Suprapubic skin (tissue), 4 donors: ENCODE results near the gene SCAI. TPM values are rescaled to one million over a fixed set of nuclear protein-coding genes. Genes with fewer than 3 reads are reported as not detected.

Experiments
- DNase-seq, 2 donors: peaks; one replicate each; pipeline ENCODE4 v3.0.0-alpha.2; 2019; ENCODE audit warnings: low spot score in 2 of 2
- H3K27ac ChIP-seq: fragments of 200-600 bp; sonication (generic); one replicate; pipeline ENCODE4 v1.5.1; 2019
- H3K27me3 ChIP-seq: fragments of 200-600 bp; sonication (generic); one replicate; pipeline ENCODE4 v1.5.1; 2019
- H3K36me3 ChIP-seq: fragments of 200-600 bp; sonication (generic); one replicate; pipeline ENCODE4 v1.5.1; 2019
- H3K4me1 ChIP-seq: fragments of 200-600 bp; sonication (generic); one replicate; pipeline ENCODE4 v1.5.1; 2019
- H3K4me3 ChIP-seq: fragments of 200-600 bp; sonication (generic); one replicate; pipeline ENCODE4 v1.5.1; 2019; ENCODE audit warnings: mild to moderate bottlenecking
- H3K9me3 ChIP-seq: fragments of 200-600 bp; sonication (generic); one replicate; pipeline ENCODE4 v1.5.1; 2019
- CTCF ChIP-seq, 2 donors: fragments of 200-600 bp in 1 of 2; fragments of 450-650 bp in 1 of 2; sonication (generic) in 1 of 2; IDR thresholded peaks; one replicate each; pipeline ENCODE4 v1.5.1; 2016 to 2019; ENCODE audit warnings: antibody characterized with exemption in 2 of 2, mild to moderate bottlenecking in 1 of 2, moderate library complexity in 1 of 2
- EP300 ChIP-seq: sonication (generic); formaldehyde crosslinking; IDR thresholded peaks from one replicate; pipeline ENCODE4 v1.6.1; 2017; ENCODE audit warnings: antibody characterized with exemption
- POLR2A ChIP-seq, 2 donors: fragments of 450-650 bp; IDR thresholded peaks; one replicate each; pipeline ENCODE4 v1.6.1; 2017; ENCODE audit warnings: antibody characterized with exemption in 2 of 2, mild to moderate bottlenecking in 2 of 2, moderate library complexity in 2 of 2
- POLR2AphosphoS5 ChIP-seq, 3 donors: sonication (generic); formaldehyde crosslinking; IDR thresholded peaks; one replicate each; pipeline ENCODE4 v1.6.1; 2017; ENCODE audit warnings: antibody characterized with exemption in 3 of 3
- WGBS: methylation state at CpG from one replicate; pipeline ENCODE4 v1.1.5; 2018; 5-methylcytosine and 5-hydroxymethylcytosine counted together
- total RNA-seq, 4 donors: library from RNA; depleted of rRNA; stranded (reverse); fragments of >200 nt; gene quantifications; one replicate each; pipeline ENCODE4 v1.1.0, GENCODE V29; 2016

Gene SCAI
- total RNA-seq, 4 donors from 2014 or later = 5.9 to 38.1 (median 10.2) TPM

GRCh38 chr9:125074976-125075375, 68.4 kb downstream of the SCAI start:
- no peak for TF ChIP-seq EP300
- no peak for TF ChIP-seq POLR2A (IDR thresholded peaks at IDR 0.05)
- no peak for TF ChIP-seq POLR2AphosphoS5 (IDR thresholded peaks at IDR 0.05)
- no peak for TF ChIP-seq CTCF (IDR thresholded peaks at IDR 0.05)
- DNase-seq = no peak
- Histone ChIP-seq H3K4me1 (no peaks in the 10 kb centered on the region), H3K4me3 (no peak overlapping the region), H3K27ac (no peak overlapping the region), H3K9me3 (no peaks in the 10 kb centered on the region), H3K36me3 (no peaks in the 10 kb centered on the region), H3K27me3 (no peaks in the 10 kb centered on the region)
- 86% methylated on average over 2 of the region's 2 CpGs for WGBS

- TF ChIP-seq EP300 (no peak), POLR2AphosphoS5 (IDR thresholded peaks at IDR 0.05) (no peak), POLR2A (IDR thresholded peaks at IDR 0.05) (no peak), CTCF (IDR thresholded peaks at IDR 0.05) (no peak)
- H3K4me1 ChIP-seq = peaks cover 8% of the 10 kb centered on the region
- 30% methylated on average over 10 of the region's 10 CpGs for WGBS
- no peaks in the 10 kb centered on the region for H3K9me3 ChIP-seq
- H3K27ac ChIP-seq = no peak overlapping the region
- H3K4me3 ChIP-seq = no peak overlapping the region
- H3K27me3 ChIP-seq = no peaks in the 10 kb centered on the region
- no peaks in the 10 kb centered on the region for H3K36me3 ChIP-seq
- no peak for DNase-seq
These were observed 76.3 kb downstream of the SCAI start for GRCh38 chr9:125066839-125067619.

GRCh38 chr9:125061391-125061790, 81.9 kb downstream of the SCAI start:
- 92% methylated on average over 3 of the region's 3 CpGs for WGBS

GRCh38 chr9:125049212-125050049, 93.9 kb downstream of the SCAI start:
- Histone ChIP-seq H3K27me3 (no peaks in the 10 kb centered on the region), H3K27ac (no peak overlapping the region), H3K36me3 (peaks cover 17% of the 10 kb centered on the region), H3K4me1 (no peaks in the 10 kb centered on the region), H3K9me3 (no peaks in the 10 kb centered on the region), H3K4me3 (no peak overlapping the region)
- 79% methylated on average over 5 of the region's 5 CpGs for WGBS
- no peak for DNase-seq
- TF ChIP-seq CTCF (IDR thresholded peaks at IDR 0.05) (no peak), POLR2AphosphoS5 (IDR thresholded peaks at IDR 0.05) (no peak), POLR2A (IDR thresholded peaks at IDR 0.05) (no peak), EP300 (no peak)

More at GRCh38 chr9:125061391-125061790, 81.9 kb downstream of the SCAI start:
- Histone ChIP-seq H3K4me3 (no peak overlapping the region), H3K4me1 (no peaks in the 10 kb centered on the region), H3K27ac (no peak overlapping the region), H3K27me3 (no peaks in the 10 kb centered on the region), H3K9me3 (no peaks in the 10 kb centered on the region), H3K36me3 (peaks cover 6% of the 10 kb centered on the region)
- TF ChIP-seq POLR2A (IDR thresholded peaks at IDR 0.05) = no peak
- TF ChIP-seq POLR2AphosphoS5 (IDR thresholded peaks at IDR 0.05) = no peak
- TF ChIP-seq CTCF (IDR thresholded peaks at IDR 0.05) = no peak
- no peak for TF ChIP-seq EP300
- no peak for DNase-seq

GRCh38 chr9:125043631-125044030, 99.7 kb downstream of the SCAI start:
- DNase-seq = no peak
- no peak for TF ChIP-seq POLR2A (IDR thresholded peaks at IDR 0.05)
- TF ChIP-seq POLR2AphosphoS5 (IDR thresholded peaks at IDR 0.05) = no peak
- no peak for TF ChIP-seq EP300
- no peak for TF ChIP-seq CTCF (IDR thresholded peaks at IDR 0.05)
- WGBS = 91% methylated on average over 5 of the region's 6 CpGs

More at GRCh38 chr9:125043631-125044030, 99.7 kb downstream of the SCAI start:
- Histone ChIP-seq H3K4me1 (no peaks in the 10 kb centered on the region), H3K27ac (no peak overlapping the region), H3K36me3 (no peaks in the 10 kb centered on the region), H3K9me3 (no peaks in the 10 kb centered on the region), H3K27me3 (no peaks in the 10 kb centered on the region), H3K4me3 (no peak overlapping the region)
